SU-DHL-6 (cell line): ENCODE data around the gene FGFR3.

ENCODE experiments used
- H2AFZ ChIP-seq: fragments of 200-600 bp; sonication (generic); 2 replicates; pipeline ENCODE4 v1.6.1; 2014; ENCODE audit warnings: low read depth, mild to moderate bottlenecking, moderate library complexity, mixed read lengths, antibody characterized with exemption, low read length; ENCODE audit not compliant: severe bottlenecking
- H3F3A ChIP-seq: fragments of 200-600 bp; shearing (Covaris generic); 2 replicates; pipeline ENCODE4 v1.6.0; 2016; ENCODE audit warnings: antibody characterized with exemption, mild to moderate bottlenecking; ENCODE audit not compliant: insufficient read depth
- H3K27ac ChIP-seq: fragments of 200-600 bp; sonication (generic); 2 replicates; pipeline ENCODE4 v1.5.1; 2016; ENCODE audit warnings: low read depth, mild to moderate bottlenecking, low read length, moderate library complexity, mixed read lengths
- H3K27me3 ChIP-seq: fragments of 200-600 bp; sonication (generic), shearing (Covaris generic); 2 replicates; pipeline ENCODE4 v1.6.0; 2014; ENCODE audit warnings: mild to moderate bottlenecking, low read length
- H3K36me3 ChIP-seq: fragments of 200-600 bp; sonication (generic); 2 replicates; pipeline ENCODE4 v1.6.1; 2014; ENCODE audit warnings: mild to moderate bottlenecking, low read length, mixed read lengths
- H3K4me2 ChIP-seq: fragments of 300-600, 200-600 bp; shearing (Covaris generic), sonication (generic); 2 replicates; pipeline ENCODE4 v1.6.0; 2014; ENCODE audit warnings: low read length, low read depth, mild to moderate bottlenecking; ENCODE audit not compliant: poor library complexity, severe bottlenecking
- H3K4me3 ChIP-seq: fragments of 200-600 bp; sonication (generic); 2 replicates; pipeline ENCODE4 v1.5.1; 2014; ENCODE audit warnings: antibody characterized with exemption, low read length, mild to moderate bottlenecking, mixed read lengths; ENCODE audit not compliant: insufficient read depth, poor library complexity, severe bottlenecking
- H3K79me2 ChIP-seq: fragments of 200-600 bp; sonication (generic); 2 replicates; pipeline ENCODE4 v1.6.1; 2014; ENCODE audit warnings: mild to moderate bottlenecking, low read length, moderate library complexity; ENCODE audit not compliant: insufficient read depth
- H3K9ac ChIP-seq: fragments of 200-600 bp; sonication (generic); 2 replicates; pipeline ENCODE4 v1.7.0; 2014; ENCODE audit warnings: mild to moderate bottlenecking, low read length
- H3K9me2 ChIP-seq: fragments of 200-600 bp; sonication (generic); replicated peaks from 2 replicates; pipeline ENCODE4 v1.6.1; 2014; ENCODE audit warnings: low read length; ENCODE audit not compliant: insufficient read depth
- H3K9me3 ChIP-seq: fragments of 200-600 bp; sonication (generic); 2 replicates; pipeline ENCODE4 v1.6.1; 2014; ENCODE audit warnings: low read length, mixed read lengths; ENCODE audit not compliant: insufficient read depth
- H4K20me1 ChIP-seq: fragments of 200-600 bp; sonication (generic); 2 replicates; pipeline ENCODE4 v1.6.1; 2014; ENCODE audit warnings: low read depth, mild to moderate bottlenecking, antibody characterized with exemption, low read length, moderate library complexity, mixed read lengths
- CTCF ChIP-seq: fragments of 200-600 bp; sonication (generic); IDR thresholded peaks from one replicate; pipeline ENCODE4 v1.5.1; 2017; ENCODE audit warnings: antibody characterized with exemption, mild to moderate bottlenecking, low read length, moderate library complexity; ENCODE audit not compliant: insufficient read depth, poor library complexity, severe bottlenecking
- EZH2phosphoT487 ChIP-seq: fragments of 200-600 bp; sonication (generic), shearing (Covaris generic); conservative IDR thresholded peaks from 2 replicates; pipeline ENCODE4 v1.6.1; 2018; ENCODE audit warnings: mild to moderate bottlenecking, antibody characterized with exemption, low read length, moderate library complexity, mixed read lengths

FGFR3 gene

GRCh38 chr4:1768367-1769034, 24.6 kb upstream of the FGFR3 start:
- H3K4me2 ChIP-seq, result peak overlapping the region; percentile 34

GRCh38 chr4:1769692-1770091, 23.4 kb upstream of the FGFR3 start:
- TF ChIP-seq CTCF (no peak), EZH2phosphoT487 (no peak)
- Histone ChIP-seq H3K79me2 (no peaks in the 10 kb centered on the region), H3K9me3 (no peaks in the 10 kb centered on the region), H3K4me2 (no peak overlapping the region), H3K4me3 (no peak overlapping the region), H3K27me3 (no peaks in the 10 kb centered on the region), H2AFZ (no peak overlapping the region), H3F3A (no peaks in the 10 kb centered on the region), H3K9ac (no peak overlapping the region), H3K27ac (no peak overlapping the region), H4K20me1 (no peaks in the 10 kb centered on the region), H3K9me2 (no peaks in the 10 kb centered on the region), H3K36me3 (no peaks in the 10 kb centered on the region)

More at GRCh38 chr4:1768367-1769034, 24.6 kb upstream of the FGFR3 start:
- H4K20me1 ChIP-seq, result no peaks in the 10 kb centered on the region
- H3K79me2 ChIP-seq, result no peaks in the 10 kb centered on the region
- H3K36me3 ChIP-seq, result no peaks in the 10 kb centered on the region
- no peaks in the 10 kb centered on the region for H3K9me3 ChIP-seq
- no peak overlapping the region for H3K4me3 ChIP-seq
- no peak overlapping the region for H3K9ac ChIP-seq
- no peaks in the 10 kb centered on the region for H3K9me2 ChIP-seq
- H3K27me3 ChIP-seq, result no peaks in the 10 kb centered on the region
- no peaks in the 10 kb centered on the region for H3F3A ChIP-seq
- no peak overlapping the region for H3K27ac ChIP-seq
- H2AFZ ChIP-seq, result no peak overlapping the region
- TF ChIP-seq EZH2phosphoT487 (no peak), CTCF (no peak)

GRCh38 chr4:1770245-1770644, 22.8 kb upstream of the FGFR3 start:
- no peaks in the 10 kb centered on the region for H3K79me2 ChIP-seq
- H3K27ac ChIP-seq, result no peak overlapping the region
- no peaks in the 10 kb centered on the region for H3K9me2 ChIP-seq
- no peak overlapping the region for H2AFZ ChIP-seq
- H3K4me3 ChIP-seq, result no peak overlapping the region
- no peak overlapping the region for H3K4me2 ChIP-seq
- no peaks in the 10 kb centered on the region for H3K9me3 ChIP-seq
- H3K36me3 ChIP-seq, result no peaks in the 10 kb centered on the region
- H3F3A ChIP-seq, result no peaks in the 10 kb centered on the region
- no peak overlapping the region for H3K9ac ChIP-seq
- no peaks in the 10 kb centered on the region for H4K20me1 ChIP-seq
- H3K27me3 ChIP-seq, result no peaks in the 10 kb centered on the region
- TF ChIP-seq EZH2phosphoT487, result no peak
- TF ChIP-seq CTCF, result no peak
